Lower leg skin (tissue), 4 donors: Measurements from ENCODE around the gene NEGR1. TPM values are rescaled to one million over a fixed set of nuclear protein-coding genes. Genes with fewer than 3 reads are reported as not detected.

Experiments used
- DNase-seq, 2 donors: peaks; one replicate each; pipeline ENCODE4 v3.0.0-alpha.2; 2019; ENCODE audit warnings: low spot score in 2 of 2
- H3K4me3 ChIP-seq: fragments of 200-600 bp; sonication (generic); 2 replicates; pipeline ENCODE4 v1.5.1; 2017; ENCODE audit warnings: mild to moderate bottlenecking, low read depth; ENCODE audit not compliant: poor library complexity, severe bottlenecking
- CTCF ChIP-seq, 3 donors: fragments of 450-650 bp; IDR thresholded peaks; one replicate each; pipeline ENCODE4 v1.5.1; 2016; ENCODE audit warnings: antibody characterized with exemption in 3 of 3, mild to moderate bottlenecking in 3 of 3, moderate library complexity in 2 of 3
- POLR2A ChIP-seq, 2 donors: fragments of 450-650 bp; IDR thresholded peaks; one replicate each; pipeline ENCODE4 v1.6.1; 2016 to 2017; ENCODE audit warnings: antibody characterized with exemption in 2 of 2, mild to moderate bottlenecking in 1 of 2, moderate library complexity in 1 of 2
- WGBS, 2 donors: methylation state at CpG; one replicate each; pipeline ENCODE4 v1.1.5; 2018; 5-methylcytosine and 5-hydroxymethylcytosine counted together
- intact Hi-C: fragments of 100-400 bp; cut with DNase I; formaldehyde crosslinking; loops from one replicate; pipeline ENCODE4 v1.15.0; 2023; ENCODE audit warnings: low total_unique reads
- total RNA-seq, 4 donors: library from RNA; depleted of rRNA; stranded (reverse); fragments of >200 nt; gene quantifications; one replicate each; pipeline ENCODE4 v1.1.0, GENCODE V29; 2016

Gene NEGR1
- total RNA-seq, 4 donors from 2014 or later = 4.1 to 13.6 (median 6.0) TPM

- WGBS, 2 donors = 48 to 58% methylated on average over 1 of the region's 1 CpG
These were observed 494.6 kb downstream of the NEGR1 start for GRCh38 chr1:71787699-71788098.

GRCh38 chr1:71786218-71786617, 496.1 kb downstream of the NEGR1 start:
- no peak for DNase-seq
- no peak overlapping the region for H3K4me3 ChIP-seq
- 89 to 93% methylated on average over 1 of the region's 1 CpG for WGBS, 2 donors
- TF ChIP-seq CTCF (IDR thresholded peaks at IDR 0.05) (no peak), POLR2A (IDR thresholded peaks at IDR 0.05) (no peak)
- intact Hi-C loops = no loop called here

More at GRCh38 chr1:71787699-71788098, 494.6 kb downstream of the NEGR1 start:
- TF ChIP-seq POLR2A (IDR thresholded peaks at IDR 0.05) = no peak
- no peak for TF ChIP-seq CTCF (IDR thresholded peaks at IDR 0.05)
- H3K4me3 ChIP-seq = no peak overlapping the region
- no peak for DNase-seq
- intact Hi-C loops = no loop called here

- H3K4me3 ChIP-seq = no peak overlapping the region
- TF ChIP-seq POLR2A (IDR thresholded peaks at IDR 0.05) (no peak), CTCF (IDR thresholded peaks at IDR 0.05) (no peak)
- no peak for DNase-seq
- intact Hi-C loops = no loop called here
These were observed 496.9 kb downstream of the NEGR1 start for GRCh38 chr1:71785450-71785849.

GRCh38 chr1:71785000-71785399, 497.3 kb downstream of the NEGR1 start:
- no peak for DNase-seq
- intact Hi-C loops = no loop called here
- TF ChIP-seq POLR2A (IDR thresholded peaks at IDR 0.05) = no peak
- no peak for TF ChIP-seq CTCF (IDR thresholded peaks at IDR 0.05)
- no peak overlapping the region for H3K4me3 ChIP-seq
- WGBS, 2 donors = 49% methylated on average over 3 of the region's 3 CpGs

GRCh38 chr1:71784241-71784640, 498.1 kb downstream of the NEGR1 start:
- no peak overlapping the region for H3K4me3 ChIP-seq
- intact Hi-C loops = no loop called here
- no peak for DNase-seq
- TF ChIP-seq POLR2A (IDR thresholded peaks at IDR 0.05) (no peak), CTCF (IDR thresholded peaks at IDR 0.05) (no peak)
- WGBS, 2 donors = 89 to 93% methylated on average over 1 of the region's 1 CpG

- 21 to 47% methylated on average over 2 of the region's 2 CpGs for whole genome bisulfite sequencing, 2 donors
- TF ChIP-seq CTCF (IDR thresholded peaks at IDR 0.05) = no peak
- no peak for TF ChIP-seq POLR2A (IDR thresholded peaks at IDR 0.05)
- intact Hi-C loops = no loop called here
- H3K4me3 ChIP-seq = no peak overlapping the region
- DNase-seq = no peak
These were observed 499.3 kb downstream of the NEGR1 start for GRCh38 chr1:71783071-71783470.
